HUES64 (cell line): Measurements from ENCODE around the gene SYNE1.
"Not testable (repeated sequence)": the region's sequence is repeated elsewhere in the genome, so short reads cannot be mapped to it uniquely, and the experiment has no call there.

Experiments used
- H3K27ac ChIP-seq: 2 replicates; pipeline ENCODE4 v1.7.0; 2013; ENCODE audit warnings: low read depth, low read length, inconsistent platforms
- H3K27me3 ChIP-seq: 2 replicates; pipeline ENCODE4 v1.6.1; 2013; ENCODE audit warnings: mild to moderate bottlenecking, low read length; ENCODE audit not compliant: insufficient read depth
- H3K36me3 ChIP-seq: 2 replicates; pipeline ENCODE4 v1.6.1; 2013; ENCODE audit warnings: mild to moderate bottlenecking, low read length; ENCODE audit not compliant: insufficient read depth
- H3K4me1 ChIP-seq: 2 replicates; pipeline ENCODE4 v1.6.1; 2013; ENCODE audit warnings: mild to moderate bottlenecking, low read length, moderate library complexity; ENCODE audit not compliant: insufficient read depth
- H3K4me3 ChIP-seq: 2 replicates; pipeline ENCODE4 v1.5.1; 2013; ENCODE audit warnings: mild to moderate bottlenecking, low read length, moderate library complexity
- H3K9ac ChIP-seq: 2 replicates; pipeline ENCODE4 v1.6.1; 2013; ENCODE audit warnings: mild to moderate bottlenecking, low read depth, low read length
- H3K9me3 ChIP-seq: 2 replicates; pipeline ENCODE4 v1.6.1; 2013; ENCODE audit warnings: low read depth, low read length; ENCODE audit not compliant: insufficient read depth
- WGBS: fragments of 150-250, 120-280 bp; methylation state at CpG from one replicate; pipeline ENCODE4 v1.1.7; 2013; ENCODE audit warnings: missing lambda C conversion rate; 5-methylcytosine and 5-hydroxymethylcytosine counted together

Gene SYNE1

DNA sequence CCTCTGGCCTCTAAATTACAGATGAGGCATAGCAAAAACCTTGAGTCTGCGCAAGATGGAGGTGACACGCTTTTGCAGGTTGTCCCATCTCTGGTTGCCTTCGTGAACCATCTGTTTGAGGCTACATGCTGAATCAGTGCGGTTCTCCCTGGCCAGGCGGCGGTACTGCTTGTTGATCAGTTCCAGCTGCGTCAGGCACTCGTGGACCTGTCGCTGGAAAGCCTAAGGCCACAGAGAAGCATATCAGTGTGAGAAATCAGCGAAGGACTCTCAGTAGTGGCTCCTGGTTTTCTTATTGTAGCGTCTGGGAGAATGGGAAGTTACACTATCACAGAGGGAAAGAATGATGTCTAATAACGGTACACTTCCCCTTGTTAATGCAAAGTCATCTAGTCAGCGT lies 485.2 kb downstream of the SYNE1 start:
- 93% methylated on average over 12 of the region's 13 CpGs for WGBS
- H3K27me3 ChIP-seq = no peaks in the 10 kb centered on the region
- H3K27ac ChIP-seq = no peak overlapping the region
- H3K36me3 ChIP-seq = no peaks in the 10 kb centered on the region
- H3K9me3 ChIP-seq = no peaks in the 10 kb centered on the region
- H3K9ac ChIP-seq = no peak overlapping the region
- H3K4me1 ChIP-seq = no peaks in the 10 kb centered on the region
- no peak overlapping the region for H3K4me3 ChIP-seq

GRCh38 chr6:152150196-152150595 lies 487.0 kb downstream of the SYNE1 start:
- WGBS = 93% methylated on average over 3 of the region's 3 CpGs

GRCh38 chr6:152148412-152148811 lies 488.8 kb downstream of the SYNE1 start:
- 94% methylated on average over 1 of the region's 1 CpG for WGBS
- H3K27me3 ChIP-seq = no peaks in the 10 kb centered on the region

More at GRCh38 chr6:152150196-152150595, 487.0 kb downstream of the SYNE1 start:
- Histone ChIP-seq H3K9ac (no peak overlapping the region), H3K4me3 (no peak overlapping the region), H3K27ac (no peak overlapping the region), H3K4me1 (no peaks in the 10 kb centered on the region), H3K36me3 (no peaks in the 10 kb centered on the region), H3K27me3 (no peaks in the 10 kb centered on the region), H3K9me3 (no peaks in the 10 kb centered on the region)

GRCh38 chr6:152147269-152147668 lies 489.9 kb downstream of the SYNE1 start:
- Histone ChIP-seq H3K9ac (no peak overlapping the region), H3K27me3 (no peaks in the 10 kb centered on the region), H3K9me3 (no peaks in the 10 kb centered on the region), H3K4me3 (no peak overlapping the region), H3K36me3 (no peaks in the 10 kb centered on the region), H3K4me1 (no peaks in the 10 kb centered on the region), H3K27ac (no peak overlapping the region)
- 97% methylated on average over 6 of the region's 6 CpGs for WGBS

More at GRCh38 chr6:152148412-152148811, 488.8 kb downstream of the SYNE1 start:
- no peaks in the 10 kb centered on the region for H3K9me3 ChIP-seq
- H3K36me3 ChIP-seq = no peaks in the 10 kb centered on the region
- H3K4me3 ChIP-seq = no peak overlapping the region
- H3K27ac ChIP-seq = no peak overlapping the region
- no peaks in the 10 kb centered on the region for H3K4me1 ChIP-seq
- H3K9ac ChIP-seq = no peak overlapping the region

DNA sequence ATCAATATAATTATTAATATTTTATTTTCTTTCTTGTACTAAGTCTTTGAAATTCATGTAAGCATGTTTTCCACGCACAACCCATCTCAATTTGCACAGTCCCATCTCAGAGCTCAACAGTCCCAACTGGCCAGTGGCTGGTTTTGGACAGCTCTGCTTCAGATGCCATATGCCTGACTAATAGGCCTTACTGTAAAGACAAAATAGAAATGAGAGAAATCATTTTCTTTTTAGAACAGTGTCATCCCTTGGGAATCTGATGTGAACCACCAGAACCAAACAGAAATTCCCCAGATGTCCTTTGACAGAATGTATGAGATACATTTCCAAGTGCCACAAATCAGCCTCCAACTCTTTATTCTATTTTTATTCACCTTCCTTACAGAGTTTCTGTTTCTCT lies 490.8 kb downstream of the SYNE1 start:
- H3K9ac ChIP-seq = no peak overlapping the region
- no peak overlapping the region for H3K4me3 ChIP-seq
- no peaks in the 10 kb centered on the region for H3K27me3 ChIP-seq
- WGBS = 100% methylated on average over 1 of the region's 1 CpG
- H3K36me3 ChIP-seq = no peaks in the 10 kb centered on the region
- H3K9me3 ChIP-seq = no peaks in the 10 kb centered on the region
- H3K4me1 ChIP-seq = no peaks in the 10 kb centered on the region
- no peak overlapping the region for H3K27ac ChIP-seq

GRCh38 chr6:152143359-152143758 lies 493.8 kb downstream of the SYNE1 start:
- no peaks in the 10 kb centered on the region for H3K27me3 ChIP-seq
- WGBS = 97% methylated on average over 11 of the region's 11 CpGs
- no peak overlapping the region for H3K4me3 ChIP-seq
- no peak overlapping the region for H3K9ac ChIP-seq
- no peaks in the 10 kb centered on the region for H3K4me1 ChIP-seq
- no peaks in the 10 kb centered on the region for H3K9me3 ChIP-seq
- H3K36me3 ChIP-seq = no peaks in the 10 kb centered on the region
- H3K27ac ChIP-seq = no peak overlapping the region

DNA sequence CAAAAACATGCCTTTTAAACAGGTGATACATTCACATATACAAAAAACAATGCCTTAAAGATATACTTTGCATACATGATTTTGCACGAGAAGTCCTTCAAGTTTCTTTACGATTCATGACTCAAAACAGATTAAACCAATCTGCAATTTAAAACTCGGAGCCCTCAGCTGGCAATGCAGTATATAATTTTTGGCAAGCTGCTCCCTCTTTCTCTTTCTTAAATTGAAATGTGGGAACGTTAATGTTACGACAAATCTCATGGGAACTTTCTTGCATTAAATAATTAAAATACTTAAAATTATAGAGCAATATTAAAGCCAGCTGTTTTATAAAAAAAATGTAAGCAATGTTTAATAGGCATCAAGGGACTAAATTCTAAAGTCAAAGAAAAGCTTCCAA lies 495.1 kb downstream of the SYNE1 start:
- Histone ChIP-seq H3K4me1 (no peaks in the 10 kb centered on the region), H3K27ac (no peak overlapping the region), H3K9ac (no peak overlapping the region), H3K27me3 (no peaks in the 10 kb centered on the region), H3K9me3 (no peaks in the 10 kb centered on the region), H3K36me3 (no peaks in the 10 kb centered on the region), H3K4me3 (no peak overlapping the region)
- WGBS = 97% methylated on average over 3 of the region's 5 CpGs

DNA sequence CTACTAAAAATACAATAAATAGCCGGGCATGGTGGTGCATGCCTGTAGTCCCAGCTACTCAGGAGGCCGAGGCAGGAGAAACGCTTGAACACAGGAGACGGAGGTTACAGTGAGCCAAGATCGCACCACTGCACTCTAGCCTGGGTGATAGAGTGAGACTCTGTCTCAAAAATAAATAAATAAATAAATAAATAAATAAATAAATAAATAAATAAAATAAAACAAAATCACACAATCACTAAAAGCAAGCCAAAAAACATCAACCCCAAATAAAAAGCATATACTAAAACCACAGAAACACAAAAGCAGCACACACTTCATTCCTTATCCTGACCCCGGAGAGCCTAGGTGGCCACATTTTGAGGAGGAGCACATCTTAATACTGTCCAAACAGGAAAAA lies 498.8 kb downstream of the SYNE1 start:
- not testable (repeated sequence) for H3K4me1 ChIP-seq, H3K27me3 ChIP-seq, H3K9me3 ChIP-seq, H3K9ac ChIP-seq, H3K27ac ChIP-seq, H3K36me3 ChIP-seq, H3K4me3 ChIP-seq
- WGBS = 97% methylated on average over 6 of the region's 6 CpGs

- H3K4me3 ChIP-seq = no peak overlapping the region
- H3K36me3 ChIP-seq = no peaks in the 10 kb centered on the region
- H3K9ac ChIP-seq = no peak overlapping the region
- no peak overlapping the region for H3K27ac ChIP-seq
- 96% methylated on average over 8 of the region's 8 CpGs for WGBS
- no peaks in the 10 kb centered on the region for H3K4me1 ChIP-seq
- no peaks in the 10 kb centered on the region for H3K27me3 ChIP-seq
- no peaks in the 10 kb centered on the region for H3K9me3 ChIP-seq
Measured at GRCh38 chr6:152136449-152136825, 500.7 kb downstream of the SYNE1 start.

DNA sequence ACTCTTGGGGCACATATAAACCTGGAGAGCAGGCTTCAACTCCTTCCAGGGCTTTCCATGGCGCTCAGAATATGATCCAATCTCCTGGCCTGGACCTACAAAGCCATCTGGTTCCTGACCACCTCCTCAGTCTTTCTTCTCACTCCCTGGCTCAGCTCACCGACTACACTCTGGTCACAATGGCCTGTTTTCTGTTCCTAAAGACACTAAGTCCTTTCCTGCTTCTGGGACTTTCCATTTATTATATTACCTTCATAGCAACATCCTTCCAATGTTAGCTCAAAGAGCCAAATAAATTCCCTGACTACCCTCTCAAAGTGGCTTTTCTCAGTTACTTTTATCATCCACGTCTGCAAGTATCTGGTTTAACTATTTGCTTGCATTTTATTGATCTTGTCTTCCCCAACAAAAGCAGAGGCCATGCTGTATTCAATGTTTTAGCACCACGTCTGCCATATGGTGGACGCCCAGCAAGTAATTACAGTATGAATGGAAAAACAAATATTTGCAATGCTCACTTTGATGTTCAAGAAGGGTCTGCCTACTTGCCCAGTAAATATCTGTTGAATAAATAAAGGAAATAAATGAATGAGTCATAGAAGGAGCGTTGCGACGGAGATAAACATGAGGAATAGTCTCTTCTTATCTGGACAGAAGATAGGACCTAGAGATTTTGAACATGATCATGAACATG lies 501.3 kb downstream of the SYNE1 start:
- H3K9me3 ChIP-seq = no peaks in the 10 kb centered on the region
- no peaks in the 10 kb centered on the region for H3K27me3 ChIP-seq
- 93% methylated on average over 8 of the region's 8 CpGs for WGBS
- H3K36me3 ChIP-seq = no peaks in the 10 kb centered on the region
- H3K27ac ChIP-seq = no peak overlapping the region
- H3K9ac ChIP-seq = no peak overlapping the region
- H3K4me3 ChIP-seq = no peak overlapping the region
- no peaks in the 10 kb centered on the region for H3K4me1 ChIP-seq

- H3K36me3 ChIP-seq = no peaks in the 10 kb centered on the region
- 82% methylated on average over 1 of the region's 2 CpGs for WGBS
Measured at GRCh38 chr6:152130441-152130840, 506.7 kb downstream of the SYNE1 start.

DNA sequence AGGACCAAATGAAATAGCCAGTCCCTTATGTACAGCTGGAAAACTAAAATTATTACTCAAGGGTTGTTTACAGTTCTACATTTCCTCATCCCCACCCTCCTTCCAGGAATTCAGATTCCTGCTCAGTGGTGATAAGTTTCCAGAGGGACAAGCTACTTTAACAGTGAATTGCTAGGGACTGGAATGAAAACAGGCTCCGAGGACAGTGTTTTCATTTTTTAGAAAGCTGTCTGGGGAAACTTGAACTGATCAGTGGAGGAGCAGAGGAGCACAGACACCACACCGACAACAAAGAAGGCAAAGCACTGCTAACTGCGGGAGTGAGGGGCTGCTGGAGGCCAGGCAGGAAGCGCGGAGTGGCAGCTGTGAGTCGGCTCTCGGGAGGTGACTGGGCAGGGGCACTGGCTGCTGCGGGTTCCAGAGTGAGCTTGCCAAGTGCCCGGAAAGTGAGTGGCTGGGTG lies 507.4 kb downstream of the SYNE1 start:
- Histone ChIP-seq H3K9ac (no peak overlapping the region), H3K4me1 (no peaks in the 10 kb centered on the region), H3K36me3 (no peaks in the 10 kb centered on the region), H3K27ac (no peak overlapping the region), H3K27me3 (no peaks in the 10 kb centered on the region), H3K4me3 (no peak overlapping the region), H3K9me3 (no peaks in the 10 kb centered on the region)
- WGBS = 85% methylated on average over 9 of the region's 9 CpGs

More at GRCh38 chr6:152130441-152130840, 506.7 kb downstream of the SYNE1 start:
- H3K4me3 ChIP-seq = no peak overlapping the region
- H3K4me1 ChIP-seq = no peaks in the 10 kb centered on the region
- H3K27ac ChIP-seq = no peak overlapping the region
- no peak overlapping the region for H3K9ac ChIP-seq
- no peaks in the 10 kb centered on the region for H3K9me3 ChIP-seq
- no peaks in the 10 kb centered on the region for H3K27me3 ChIP-seq
